22Rv1 (cell line): ENCODE data around the gene UNC119B.

Experiments
- CTCF ChIP-seq: fragments of 450-650 bp; IDR thresholded peaks from 2 replicates; pipeline ENCODE4 v1.5.1; 2017; ENCODE audit warnings: mild to moderate bottlenecking
- ZFX ChIP-seq: fragments of 450-650 bp; IDR thresholded peaks from 2 replicates; pipeline ENCODE4 v1.6.1; 2017; ENCODE audit warnings: antibody characterized with exemption, borderline replicate concordance

- no peak for TF ChIP-seq CTCF
- TF ChIP-seq ZFX: no peak
These were observed 51.3 kb downstream of the UNC119B start for GRCh38 chr12:120761519-120761934.
